Kidney (tissue), 14 donors: ENCODE results near the gene A1BG. TPM values are rescaled to one million over a fixed set of nuclear protein-coding genes. Genes with fewer than 3 reads are reported as not detected.

Experiments used
- DNase-seq, 5 donors: peaks; one replicate each; pipeline ENCODE4 v3.0.0-alpha.2; 2013 to 2020
- FAIRE-seq: peaks from 2 replicates; lab custom pipeline; 2012; peaks lifted over from hg19 to GRCh38; lab: Jason Lieb, UNC
- H3K27ac ChIP-seq, 2 donors: one replicate each; pipeline ENCODE4 v1.7.0; 2013; ENCODE audit warnings: low read depth in 2 of 2, low read length in 2 of 2, inconsistent platforms in 1 of 2
- H3K27me3 ChIP-seq: one replicate; pipeline ENCODE4 v1.7.1; 2013; ENCODE audit warnings: low read length, inconsistent platforms; ENCODE audit not compliant: control insufficient read depth, insufficient read depth
- H3K36me3 ChIP-seq, 3 donors: one replicate each; pipeline versions ENCODE4 v1.7.0 to v1.7.1; 2013; ENCODE audit warnings: low read length in 3 of 3, control low read depth in 1 of 3, inconsistent platforms in 1 of 3; ENCODE audit not compliant: insufficient read depth in 3 of 3, control insufficient read depth in 2 of 3
- H3K4me1 ChIP-seq, 3 donors: one replicate each; pipeline versions ENCODE4 v1.7.0 to v1.7.1; 2013; ENCODE audit warnings: low read length in 3 of 3, inconsistent platforms in 1 of 3, low read depth in 1 of 3; ENCODE audit not compliant: control insufficient read depth in 2 of 3, insufficient read depth in 2 of 3
- H3K4me3 ChIP-seq, 3 donors: one replicate each; pipeline versions ENCODE4 v1.7.0 to v1.8.1; 2013; ENCODE audit warnings: low read length in 3 of 3, control low read depth in 1 of 3, inconsistent platforms in 1 of 3
- H3K9ac ChIP-seq, 3 donors: one replicate each; pipeline versions ENCODE4 v1.7.0 to v1.7.1; 2013; ENCODE audit warnings: low read length in 3 of 3, control low read depth in 1 of 3, inconsistent platforms in 1 of 3
- H3K9me3 ChIP-seq, 3 donors: one replicate each; pipeline versions ENCODE4 v1.7.0 to v1.7.1; 2013; ENCODE audit warnings: low read length in 3 of 3, control low read depth in 1 of 3, inconsistent platforms in 1 of 3; ENCODE audit not compliant: control insufficient read depth in 2 of 3, insufficient read depth in 1 of 3
- CTCF ChIP-seq: IDR thresholded peaks from 3 replicates; pipeline ENCODE4 v1.5.1; 2012; ENCODE audit warnings: mild to moderate bottlenecking, moderate library complexity, borderline replicate concordance; ENCODE audit not compliant: insufficient read depth; ENCODE audit errors: extremely low read depth
- intact Hi-C: fragments of 100-400 bp; cut with DNase I; formaldehyde crosslinking; loops from one replicate; pipeline ENCODE4 v1.11.1; 2022
- polyA plus RNA-seq: library from polyadenylated mRNA; stranded (reverse); fragments of 350-450 nt; fragmentation: Illumina TruSeq; extraction: RNeasy Lipid Tissue Mini Kit (QIAGEN cat#74804); gene quantifications from one replicate; pipeline ENCODE4 v1.2.3, GENCODE V29; 2014; ENCODE audit warnings: low read depth, low replicate concordance; ENCODE audit not compliant: insufficient read depth
- total RNA-seq: library from RNA; stranded (reverse); fragmentation: NEBNext Ultra II Directional; extraction: Animal tissue kit (Norgen Biotek cat#: 25700); gene quantifications from one replicate; pipeline ENCODE4 v1.2.1, GENCODE V29; 2021
- donor health status: control.
- donor health status: control.
- donor health status: control.
- donor health status: control.
- donor health status: control.
- donor health status: DM: yes; HTN: yes; CAD: no.
- donor health status: Normal renal cell carcinoma (clear cell type).

Gene A1BG
- total and polyA plus RNA-seq, 2 donors from 2014 or later = 10.9 to 19.0 TPM

DNA sequence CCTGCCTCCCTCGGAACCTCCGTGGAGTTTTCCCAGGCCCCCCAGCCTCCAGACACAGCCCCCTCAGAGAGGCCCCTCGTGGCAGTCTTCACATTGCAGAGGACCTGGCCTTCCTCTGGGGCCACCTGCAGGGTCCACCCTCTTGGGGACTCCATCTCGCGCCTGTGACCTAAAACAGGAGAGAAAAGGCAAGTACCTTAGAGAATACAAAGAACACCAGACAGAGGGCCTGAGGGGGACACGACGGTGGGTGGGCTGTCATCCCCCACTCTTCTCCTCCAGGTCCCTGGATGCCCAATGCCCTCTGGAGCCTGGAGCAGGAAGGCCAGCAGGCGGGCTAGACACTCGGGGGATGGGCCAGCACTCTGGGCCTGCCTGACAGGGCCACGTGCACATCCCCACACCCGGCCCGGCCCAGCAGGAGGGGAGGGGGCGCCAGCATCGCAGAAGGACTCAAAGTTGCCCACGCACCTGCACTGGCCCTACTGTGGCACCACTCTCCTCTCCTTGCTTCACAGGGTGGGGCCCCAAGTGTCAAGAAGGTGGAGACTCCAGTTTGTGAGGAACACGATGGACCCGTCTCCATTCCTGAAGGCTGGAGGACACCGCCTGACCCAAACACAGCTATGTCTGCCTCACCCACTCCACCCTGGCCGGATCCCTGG is 4.3 kb upstream of the A1BG start:
- no peaks in the 10 kb centered on the region for H3K9me3 ChIP-seq
- peaks cover 0 to 4% (median 0%) of the 10 kb centered on the region in 3 donors for H3K4me1 ChIP-seq
- H3K9ac ChIP-seq = no peak overlapping the region
- H3K27ac ChIP-seq = no peak overlapping the region
- H3K4me3 ChIP-seq = no peak overlapping the region
- no peaks in the 10 kb centered on the region for H3K36me3 ChIP-seq
- H3K27me3 ChIP-seq = peaks cover 1% of the 10 kb centered on the region
- no peak for FAIRE-seq
- intact Hi-C loops = no loop called here
- TF ChIP-seq CTCF = no peak
- DNase-seq = peak in 1 of 5 donors; percentile 71

- peaks cover 0 to 4% (median 0%) of the 10 kb centered on the region in 3 donors for H3K4me1 ChIP-seq
- H3K9me3 ChIP-seq = no peaks in the 10 kb centered on the region
- no peaks in the 10 kb centered on the region for H3K36me3 ChIP-seq
- FAIRE-seq = no peak
- H3K9ac ChIP-seq = no peak overlapping the region
- H3K27ac ChIP-seq = no peak overlapping the region
- intact Hi-C loops = no loop called here
- peak overlapping the region in 2 of 3 donors; percentile 16 to 44 for H3K4me3 ChIP-seq
- DNase-seq = peak; percentile 47 to 75 (median 60)
- H3K27me3 ChIP-seq = peaks cover 3% of the 10 kb centered on the region
- TF ChIP-seq CTCF = no peak
Measured at GRCh38 chr19:58356766-58357480, 3.6 kb upstream of the A1BG start.

- no peaks in the 10 kb centered on the region for H3K36me3 ChIP-seq
- peaks cover 0 to 4% (median 0%) of the 10 kb centered on the region in 3 donors for H3K4me1 ChIP-seq
- H3K9me3 ChIP-seq = no peaks in the 10 kb centered on the region
- no peak for FAIRE-seq
- no peak overlapping the region for H3K9ac ChIP-seq
- peaks cover 3% of the 10 kb centered on the region for H3K27me3 ChIP-seq
- H3K4me3 ChIP-seq = peak overlapping the region in 2 of 3 donors; percentile 16 to 44
- DNase-seq = peak in 4 of 5 donors; percentile 55 to 79 (median 71)
- H3K27ac ChIP-seq = no peak overlapping the region
- intact Hi-C loops = no loop called here
- TF ChIP-seq CTCF = no peak
Measured at GRCh38 chr19:58355908-58356765, 2.8 kb upstream of the A1BG start.
